Measurements from ENCODE around the gene MAL.

The MAL gene

GRCh38 chr2:94997981-94998930 lies 27.3 kb upstream of the MAL start:
- DNase-seq, result no peak

- DNase-seq, result no peak
Measured at GRCh38 chr2:94999431-94999883, 26.1 kb upstream of the MAL start.

- no peak for DNase-seq
Measured at GRCh38 chr2:95001051-95001562, 24.4 kb upstream of the MAL start.

- DNase-seq, result no peak
Measured at GRCh38 chr2:95001701-95002100, 23.8 kb upstream of the MAL start.

- no peak for DNase-seq
Measured at GRCh38 chr2:95002498-95002897, 23.0 kb upstream of the MAL start.

DNA sequence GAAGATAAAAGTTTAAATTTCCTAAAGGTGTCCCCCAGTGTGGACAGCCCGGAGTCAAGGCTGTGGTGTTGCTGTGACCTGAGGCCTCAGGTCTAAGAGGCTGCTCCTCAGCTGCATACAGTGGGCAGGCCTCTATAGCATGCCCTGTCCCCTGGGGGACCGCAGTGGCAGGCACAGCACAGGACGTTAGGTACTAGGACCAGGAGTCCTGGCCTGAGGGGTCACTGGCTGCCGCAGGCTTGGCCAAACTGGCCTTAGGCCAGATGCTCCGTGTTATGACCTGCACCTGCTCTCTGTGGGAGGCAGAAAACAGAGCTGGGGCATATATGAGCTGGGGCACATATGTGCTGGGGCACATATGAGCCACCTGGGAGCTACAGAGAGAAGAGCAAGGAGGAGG lies 21.2 kb upstream of the MAL start:
- DNase-seq, result no peak

DNA sequence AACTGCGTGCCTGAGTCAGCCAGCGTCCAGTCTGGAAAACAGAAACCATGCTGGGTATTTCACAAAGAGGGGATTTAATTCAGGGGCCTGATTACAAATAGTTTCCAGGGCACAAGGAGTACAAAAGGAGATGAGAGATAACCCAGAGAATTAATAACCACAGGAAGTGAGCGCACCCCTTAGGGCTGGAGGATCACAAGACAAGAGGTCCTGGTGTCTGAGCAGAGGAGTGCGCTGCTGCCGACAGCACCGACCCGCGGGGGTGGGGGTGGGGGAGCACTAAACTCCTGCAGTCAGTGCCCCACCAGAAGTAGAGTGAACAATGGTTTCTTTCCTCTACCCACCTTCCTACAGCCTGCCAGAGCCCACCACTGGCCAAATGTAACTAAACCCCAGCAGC lies 20.8 kb upstream of the MAL start:
- DNase-seq, result no peak

DNA sequence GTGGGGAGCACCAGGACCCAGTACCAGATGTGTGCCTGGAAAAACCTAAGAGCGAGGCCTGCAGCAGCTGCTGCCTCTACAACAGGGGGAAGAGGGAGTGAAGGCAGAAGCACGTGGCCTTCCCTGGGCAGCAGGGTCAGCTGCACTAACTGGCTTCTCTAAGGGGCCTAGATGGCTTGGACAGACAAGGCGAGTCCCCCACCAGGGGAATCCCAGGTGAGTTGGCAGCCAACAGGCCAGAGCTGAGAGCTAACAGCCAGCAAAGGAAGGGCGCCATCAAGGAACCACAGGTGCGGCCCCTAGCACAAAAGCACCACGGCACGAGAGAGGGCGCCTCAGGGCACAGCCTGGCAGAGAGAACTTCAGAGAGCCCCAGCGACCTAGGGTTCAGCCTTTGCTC lies 19.8 kb upstream of the MAL start:
- no peak for DNase-seq

DNA sequence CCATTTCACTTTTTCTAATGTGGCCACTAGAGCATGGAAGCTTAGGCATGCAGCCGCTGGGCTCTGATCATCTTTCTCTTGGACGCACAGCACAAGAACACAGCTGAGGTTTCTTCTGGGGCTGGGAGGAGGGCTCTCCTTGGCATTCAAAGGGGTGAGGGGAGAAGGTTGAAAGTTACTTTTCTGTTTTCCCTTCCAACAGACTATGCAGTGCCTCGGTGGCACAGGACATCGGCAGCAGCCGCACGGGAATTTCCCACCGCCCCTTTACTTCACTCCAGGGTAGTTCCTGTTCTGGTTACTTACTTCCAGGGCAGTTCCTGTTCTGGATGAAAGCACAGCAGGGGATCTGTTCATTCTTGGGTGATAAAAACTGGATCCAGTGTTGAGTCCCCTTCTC lies 18.9 kb upstream of the MAL start:
- no peak for DNase-seq

GRCh38 chr2:95007031-95007609 lies 18.4 kb upstream of the MAL start:
- no peak for DNase-seq

DNA sequence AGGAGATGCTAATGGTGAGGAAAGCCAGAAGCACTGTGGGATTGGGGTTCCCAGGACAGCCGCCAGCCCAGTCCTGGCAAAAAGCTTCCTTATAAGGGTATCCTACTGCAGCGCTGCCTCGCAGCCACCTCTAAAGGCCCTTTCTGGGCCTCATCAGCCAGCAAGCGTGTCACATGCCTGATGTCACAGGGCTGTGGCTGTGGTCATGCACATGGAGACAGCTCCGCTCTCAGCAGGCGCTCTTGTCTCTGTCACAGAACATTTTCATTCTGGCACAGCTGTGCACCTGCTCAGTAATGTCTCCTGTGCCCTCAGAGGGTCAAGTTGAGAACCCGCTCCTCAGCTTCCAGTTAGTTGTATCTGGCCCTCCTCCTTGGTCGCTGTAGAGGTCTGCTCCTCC lies 17.7 kb upstream of the MAL start:
- DNase-seq, result no peak

- DNase-seq, result no peak
Measured at GRCh38 chr2:95008306-95008705, 17.2 kb upstream of the MAL start.

DNA sequence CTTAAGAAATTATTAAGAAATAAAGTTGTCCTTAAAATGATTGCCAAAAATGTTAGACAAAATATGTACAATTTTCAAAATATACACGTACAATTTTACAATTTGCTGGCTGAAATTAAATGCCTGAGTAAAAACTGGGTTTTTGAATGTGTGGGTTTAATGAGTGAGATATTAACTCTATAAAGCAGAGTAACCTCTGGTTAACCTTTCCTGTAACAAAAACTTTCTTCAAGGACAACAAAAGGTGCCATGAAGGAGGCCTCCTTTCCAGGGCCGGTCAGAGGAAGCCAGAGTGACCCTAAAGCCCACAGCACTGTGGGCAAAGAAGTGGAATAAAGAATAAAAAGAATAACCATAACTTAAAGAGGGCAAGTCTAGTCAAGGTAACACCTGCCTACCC lies 16.5 kb upstream of the MAL start:
- no peak for DNase-seq

GRCh38 chr2:95009412-95009811 lies 16.1 kb upstream of the MAL start:
- DNase-seq, result no peak

DNA sequence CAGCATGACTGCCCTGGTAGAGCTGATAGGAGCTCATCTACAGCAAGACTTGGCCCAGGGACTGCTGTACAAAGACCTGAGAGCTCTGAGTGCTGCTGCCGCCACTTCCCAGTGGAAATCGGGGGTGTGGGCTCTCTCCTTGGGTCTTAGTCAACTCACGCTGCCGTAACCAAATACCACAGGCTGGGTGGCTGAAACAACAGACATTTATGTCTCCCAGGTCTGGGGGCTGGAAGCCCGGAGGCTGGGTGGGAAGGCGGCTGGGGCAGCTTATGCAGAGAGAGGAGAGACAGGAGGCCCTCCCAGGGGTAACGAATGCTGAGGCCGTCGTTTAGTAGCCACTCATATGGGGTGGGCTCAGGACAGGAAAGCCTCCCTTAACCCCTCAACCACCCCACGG lies 15.4 kb upstream of the MAL start:
- no peak for DNase-seq

DNA sequence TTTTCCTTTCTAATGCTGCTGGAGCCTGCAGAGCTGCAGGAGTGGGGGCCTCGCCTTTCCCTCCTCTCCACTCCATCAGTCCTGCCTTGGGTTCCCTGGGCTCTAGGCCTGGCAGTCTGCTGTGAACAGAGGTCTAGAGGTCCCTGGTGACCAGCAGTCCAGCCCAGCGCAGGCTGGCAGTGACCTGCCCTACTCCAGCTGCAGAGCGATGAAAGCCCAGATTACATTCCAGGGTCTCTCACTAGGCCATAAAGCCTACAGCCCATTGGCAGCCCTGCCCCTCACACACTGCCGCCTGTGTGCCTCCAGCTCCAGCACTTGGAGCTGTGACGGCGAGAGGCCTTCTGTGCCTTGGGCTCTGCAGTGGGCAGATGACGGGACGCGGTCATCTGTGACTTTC lies 14.8 kb upstream of the MAL start:
- DNase-seq, result no peak

DNA sequence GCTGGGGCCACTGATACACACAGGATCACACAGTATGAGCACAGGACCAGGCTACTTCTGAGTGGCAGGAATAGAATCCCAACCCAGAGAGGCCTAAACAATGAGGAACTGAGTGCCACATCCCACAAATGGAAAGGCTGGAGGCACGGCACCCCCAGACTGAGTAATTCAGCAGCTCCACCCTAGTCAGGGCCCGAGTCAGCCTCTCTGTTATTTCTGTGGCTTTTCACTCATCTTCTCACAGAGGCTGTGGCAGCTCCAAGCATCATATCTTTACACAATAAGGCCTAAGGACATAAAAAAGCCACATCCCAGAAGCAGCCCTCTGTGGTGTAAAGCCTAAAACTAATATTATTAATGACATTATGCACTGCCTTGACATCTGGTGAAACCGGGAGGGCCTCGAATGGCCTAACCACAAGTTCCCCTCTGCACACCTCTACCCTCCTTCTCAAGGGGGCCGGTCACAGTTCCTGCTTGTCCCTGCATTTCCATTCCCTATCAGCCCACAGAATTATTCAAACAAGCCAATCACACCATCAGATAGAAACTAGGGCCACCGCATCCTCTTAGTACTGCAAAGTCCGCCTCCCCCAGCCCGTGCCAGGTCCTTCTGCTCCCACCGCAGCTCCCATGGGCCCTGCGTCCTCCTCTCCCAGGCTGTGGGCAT lies 12.5 kb upstream of the MAL start:
- no peak for DNase-seq

DNA sequence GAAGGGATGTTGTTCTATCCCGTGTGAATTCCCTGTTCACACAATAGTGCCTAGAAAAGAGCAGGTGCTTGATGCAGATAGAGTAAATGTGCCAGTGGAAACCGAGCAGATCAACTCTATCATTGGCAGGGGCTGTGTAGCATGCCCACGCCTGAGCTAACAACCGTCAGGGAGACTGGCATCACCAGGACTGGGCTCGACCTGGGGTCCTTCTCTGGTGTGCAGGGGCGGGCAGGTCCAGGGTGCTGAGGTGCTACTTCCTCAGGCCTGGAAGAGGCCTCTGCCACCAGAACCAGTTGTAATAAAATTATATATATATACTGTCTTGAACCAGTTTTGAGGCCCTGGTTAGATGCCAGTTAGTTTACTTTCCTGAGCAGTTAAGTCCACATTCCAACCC lies 11.8 kb upstream of the MAL start:
- DNase-seq, result no peak

GRCh38 chr2:95014126-95014708 lies 11.3 kb upstream of the MAL start:
- no peak for DNase-seq

- DNase-seq, result no peak
Measured at GRCh38 chr2:95015261-95015912, 10.1 kb upstream of the MAL start.

GRCh38 chr2:95016616-95017015 lies 8.9 kb upstream of the MAL start:
- DNase-seq, result no peak

- no peak for DNase-seq
Measured at GRCh38 chr2:95017071-95017501, 8.4 kb upstream of the MAL start.

GRCh38 chr2:95017836-95018235 lies 7.7 kb upstream of the MAL start:
- DNase-seq, result no peak
